ENCODE data around the gene PIP5K1B. TPM values are rescaled to one million over a fixed set of nuclear protein-coding genes. Genes with fewer than 3 reads are reported as not detected.

PIP5K1B gene
- total and polyA plus RNA-seq, 2 of the 13 experiments (the other 11 are each of a cell fraction or from before 2014, with no cell fraction given) = 15.8 to 17.5 TPM

DNA sequence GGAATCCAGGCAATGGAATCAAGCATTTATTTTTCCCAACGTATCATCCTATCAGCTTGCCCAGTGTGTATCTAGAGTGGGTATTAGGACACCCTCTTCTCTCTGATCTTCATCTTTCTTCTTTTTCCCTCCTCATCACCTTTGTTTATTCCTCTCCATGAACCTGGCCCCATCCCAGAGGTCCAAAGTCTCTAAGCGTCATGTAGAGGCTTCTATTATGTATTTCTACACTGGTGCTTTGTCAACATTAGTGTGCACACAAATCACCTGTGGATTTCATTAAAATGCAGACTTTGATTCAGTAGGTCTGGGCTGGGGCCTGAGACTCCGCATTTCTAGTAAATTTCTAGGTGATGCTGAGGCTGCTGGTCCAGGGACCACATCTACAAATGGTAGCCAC is 19.8 kb upstream of the PIP5K1B start (continued):
- TF ChIP-seq EHMT2 (IDR thresholded peaks at IDR 0.05; ENCODE audit: borderline replicate concordance, low read depth, low read length) (no peak), EP300 (IDR thresholded peaks at IDR 0.05; ENCODE audit: low read depth in 2 of 2, low read length in 2 of 2) (peak in 1 of 2 experiments; percentile 32; a peak in 2 of 4 replicates), EP300 (CRISPR knock-in tag; IDR thresholded peaks at IDR 0.05; ENCODE audit: borderline replicate concordance) (no peak), FOXK2 (IDR thresholded peaks at IDR 0.05) (0 out of 2 replicates have a peak, but pooled peaks have one; percentile 28), SRSF9 (IDR thresholded peaks at IDR 0.05; ENCODE audit: borderline replicate concordance, insufficient read depth, low read depth, low read length, poor library complexity, severe bottlenecking) (no peak), CREM (IDR thresholded peaks at IDR 0.05) (peak; percentile 30; the same call in 1 of the 2 replicates), CREM (CRISPR knock-in tag; IDR thresholded peaks at IDR 0.05) (no peak), GFI1 (CRISPR knock-in tag; IDR thresholded peaks at IDR 0.05; ENCODE audit: borderline replicate concordance) (no peak), SOX13 (IDR thresholded peaks at IDR 0.05) (peak; percentile 21; the same call in 1 of the 2 replicates), SOX13 (CRISPR knock-in tag; conservative IDR thresholded peaks at IDR 0.05 in 1 of 2, IDR thresholded peaks at IDR 0.05 in 1 of 2) (peak in 1 of 2 experiments; percentile 80; a peak in 2 of 4 replicates), NRL (CRISPR knock-in tag; IDR thresholded peaks at IDR 0.05; ENCODE audit: borderline replicate concordance) (no peak), ZSCAN12 (CRISPR knock-in tag; IDR thresholded peaks at IDR 0.05) (no peak), FOXM1 (CRISPR knock-in tag; IDR thresholded peaks at IDR 0.05) (no peak), FOXA3 (CRISPR knock-in tag; IDR thresholded peaks at IDR 0.05) (peak; percentile 43; the same call in 1 of the 2 replicates), HOXA9 (CRISPR knock-in tag; IDR thresholded peaks at IDR 0.05; ENCODE audit: borderline replicate concordance) (no peak), ZBTB42 (CRISPR knock-in tag; IDR thresholded peaks at IDR 0.05) (no peak), ZNF232 (CRISPR knock-in tag; IDR thresholded peaks at IDR 0.05; ENCODE audit: borderline replicate concordance) (no peak), RFXAP (CRISPR knock-in tag; IDR thresholded peaks at IDR 0.05; ENCODE audit: borderline replicate concordance) (no peak), POGZ (CRISPR knock-in tag; IDR thresholded peaks at IDR 0.05) (no peak), WIZ (CRISPR knock-in tag; IDR thresholded peaks at IDR 0.05) (no peak), ZBTB8A (CRISPR knock-in tag; IDR thresholded peaks at IDR 0.05; ENCODE audit: borderline replicate concordance, low read depth) (no peak), SMAD1 (CRISPR knock-in tag; IDR thresholded peaks at IDR 0.05; ENCODE audit: borderline replicate concordance, low read depth) (no peak), KLF9 (CRISPR knock-in tag; IDR thresholded peaks at IDR 0.05; ENCODE audit: low read depth) (no peak), ZFP36L1 (CRISPR knock-in tag; IDR thresholded peaks at IDR 0.05) (no peak), ZNF644 (CRISPR knock-in tag; IDR thresholded peaks at IDR 0.05; ENCODE audit: low read depth) (0 out of 2 replicates have a peak, but pooled peaks have one; percentile 15)
- TF ChIP-seq, protein P1, sequence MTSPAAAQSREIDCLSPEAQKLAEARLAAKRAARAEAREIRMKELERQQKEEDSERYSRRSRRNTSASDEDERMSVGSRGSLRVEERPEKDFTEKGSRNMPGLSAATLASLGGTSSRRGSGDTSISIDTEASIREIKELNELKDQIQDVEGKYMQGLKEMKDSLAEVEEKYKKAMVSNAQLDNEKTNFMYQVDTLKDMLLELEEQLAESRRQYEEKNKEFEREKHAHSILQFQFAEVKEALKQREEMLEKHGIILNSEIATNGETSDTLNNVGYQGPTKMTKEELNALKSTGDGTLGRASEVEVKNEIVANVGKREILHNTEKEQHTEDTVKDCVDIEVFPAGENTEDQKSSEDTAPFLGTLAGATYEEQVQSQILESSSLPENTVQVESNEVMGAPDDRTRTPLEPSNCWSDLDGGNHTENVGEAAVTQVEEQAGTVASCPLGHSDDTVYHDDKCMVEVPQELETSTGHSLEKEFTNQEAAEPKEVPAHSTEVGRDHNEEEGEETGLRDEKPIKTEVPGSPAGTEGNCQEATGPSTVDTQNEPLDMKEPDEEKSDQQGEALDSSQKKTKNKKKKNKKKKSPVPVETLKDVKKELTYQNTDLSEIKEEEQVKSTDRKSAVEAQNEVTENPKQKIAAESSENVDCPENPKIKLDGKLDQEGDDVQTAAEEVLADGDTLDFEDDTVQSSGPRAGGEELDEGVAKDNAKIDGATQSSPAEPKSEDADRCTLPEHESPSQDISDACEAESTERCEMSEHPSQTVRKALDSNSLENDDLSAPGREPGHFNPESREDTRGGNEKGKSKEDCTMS (CRISPR knock-in tag; conservative IDR thresholded peaks at IDR 0.05) = no peak
- TF ChIP-seq, protein P2, sequence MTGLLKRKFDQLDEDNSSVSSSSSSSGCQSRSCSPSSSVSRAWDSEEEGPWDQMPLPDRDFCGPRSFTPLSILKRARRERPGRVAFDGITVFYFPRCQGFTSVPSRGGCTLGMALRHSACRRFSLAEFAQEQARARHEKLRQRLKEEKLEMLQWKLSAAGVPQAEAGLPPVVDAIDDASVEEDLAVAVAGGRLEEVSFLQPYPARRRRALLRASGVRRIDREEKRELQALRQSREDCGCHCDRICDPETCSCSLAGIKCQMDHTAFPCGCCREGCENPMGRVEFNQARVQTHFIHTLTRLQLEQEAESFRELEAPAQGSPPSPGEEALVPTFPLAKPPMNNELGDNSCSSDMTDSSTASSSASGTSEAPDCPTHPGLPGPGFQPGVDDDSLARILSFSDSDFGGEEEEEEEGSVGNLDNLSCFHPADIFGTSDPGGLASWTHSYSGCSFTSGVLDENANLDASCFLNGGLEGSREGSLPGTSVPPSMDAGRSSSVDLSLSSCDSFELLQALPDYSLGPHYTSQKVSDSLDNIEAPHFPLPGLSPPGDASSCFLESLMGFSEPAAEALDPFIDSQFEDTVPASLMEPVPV (CRISPR knock-in tag; IDR thresholded peaks at IDR 0.05) = no peak
